SIG-M5 (cell line): Measurements from ENCODE around the gene YWHAH.
"Not testable (repeated sequence)": the region's sequence is repeated elsewhere in the genome, so short reads cannot be mapped to it uniquely, and the experiment has no call there.

Experiments used
- DNase-seq: peaks from one replicate; lab custom pipeline; 2025; lab: John Stamatoyannopoulos, UW

Gene YWHAH

DNA sequence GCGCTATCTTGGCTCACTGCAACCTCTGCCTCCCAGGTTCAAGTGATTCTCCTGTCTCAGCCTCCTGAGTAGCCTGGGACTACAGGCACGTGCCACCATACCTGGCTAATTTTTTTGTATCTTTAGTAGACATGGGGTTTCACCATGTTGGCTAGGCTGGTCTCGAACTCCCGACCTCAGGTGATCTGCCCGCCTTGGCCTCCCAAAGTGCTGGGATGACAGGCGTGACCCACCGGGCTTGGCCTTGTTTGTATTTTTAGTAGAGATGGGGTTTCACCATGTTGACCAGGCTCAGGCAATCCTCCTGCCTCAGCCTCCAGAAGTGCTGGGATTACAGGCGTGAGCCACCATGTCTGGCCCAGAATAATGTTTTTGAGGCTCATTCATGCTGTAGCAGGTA lies 37.6 kb downstream of the YWHAH start:
- DNase-seq: not testable (repeated sequence)

- no peak for DNase-seq
Observed at GRCh38 chr22:31983911-31984656, 39.7 kb downstream of the YWHAH start.

- no peak for DNase-seq
Observed at GRCh38 chr22:31987218-31987617, 42.9 kb downstream of the YWHAH start.

- DNase-seq: no peak
Observed at GRCh38 chr22:31991102-31991839, 46.9 kb downstream of the YWHAH start.

DNA sequence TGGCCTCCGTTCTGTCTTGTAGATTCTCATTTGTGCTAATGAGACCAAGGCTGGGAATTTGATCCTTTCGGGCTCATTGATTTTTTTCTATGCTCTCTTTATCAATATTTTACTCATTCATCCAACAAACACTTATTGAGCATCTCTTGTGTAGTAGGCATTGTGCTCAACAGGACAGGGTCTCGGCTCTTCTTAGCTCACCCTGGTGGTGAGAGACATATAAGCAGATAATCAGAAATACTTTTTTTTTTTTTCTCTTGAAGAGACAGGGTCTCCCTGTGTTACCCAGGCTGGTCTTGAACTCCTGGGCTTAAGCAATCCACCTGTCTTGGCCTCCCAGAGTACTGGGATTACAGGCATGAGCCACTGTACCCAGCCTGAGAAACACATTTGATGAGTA lies 50.7 kb downstream of the YWHAH start:
- DNase-seq: no peak

- no peak for DNase-seq
Observed at GRCh38 chr22:31995807-31996206, 51.5 kb downstream of the YWHAH start.

GRCh38 chr22:31998784-31999385 lies 54.5 kb downstream of the YWHAH start:
- DNase-seq: no peak

DNA sequence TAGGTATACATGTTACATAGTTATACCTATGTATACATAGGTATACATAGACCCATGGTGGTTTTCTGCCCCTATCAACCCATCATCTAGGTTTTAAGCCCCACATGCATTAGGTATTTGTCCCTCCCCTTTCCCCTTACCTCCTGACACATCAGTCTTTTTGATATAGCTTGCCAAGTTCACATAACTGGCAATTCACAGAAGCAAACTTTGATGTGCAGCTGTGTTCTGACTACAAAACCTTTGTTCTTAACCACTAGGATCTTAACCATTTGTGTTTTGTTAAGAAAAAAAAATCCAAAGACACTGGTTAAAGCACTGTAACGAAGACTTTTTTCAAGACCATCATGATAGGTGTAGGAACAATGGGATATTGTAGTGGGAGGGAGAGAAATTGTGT lies 55.8 kb downstream of the YWHAH start:
- DNase-seq: no peak

- DNase-seq: no peak
Observed at GRCh38 chr22:32005453-32005852, 61.1 kb downstream of the YWHAH start.
